HG03457 (cell line): ENCODE measurements around the gene SH2B3.
"Not testable (repeated sequence)": the region's sequence is repeated elsewhere in the genome, so short reads cannot be mapped to it uniquely, and the experiment has no call there.

Source experiments
- ATAC-seq: cut with Tn5 transposase; IDR thresholded peaks from one replicate; pipeline ENCODE4 v1.9.1; 2021; ENCODE audit warnings: moderate number of reproducible peaks; ENCODE audit not compliant: unreplicated experiment

The SH2B3 gene

DNA sequence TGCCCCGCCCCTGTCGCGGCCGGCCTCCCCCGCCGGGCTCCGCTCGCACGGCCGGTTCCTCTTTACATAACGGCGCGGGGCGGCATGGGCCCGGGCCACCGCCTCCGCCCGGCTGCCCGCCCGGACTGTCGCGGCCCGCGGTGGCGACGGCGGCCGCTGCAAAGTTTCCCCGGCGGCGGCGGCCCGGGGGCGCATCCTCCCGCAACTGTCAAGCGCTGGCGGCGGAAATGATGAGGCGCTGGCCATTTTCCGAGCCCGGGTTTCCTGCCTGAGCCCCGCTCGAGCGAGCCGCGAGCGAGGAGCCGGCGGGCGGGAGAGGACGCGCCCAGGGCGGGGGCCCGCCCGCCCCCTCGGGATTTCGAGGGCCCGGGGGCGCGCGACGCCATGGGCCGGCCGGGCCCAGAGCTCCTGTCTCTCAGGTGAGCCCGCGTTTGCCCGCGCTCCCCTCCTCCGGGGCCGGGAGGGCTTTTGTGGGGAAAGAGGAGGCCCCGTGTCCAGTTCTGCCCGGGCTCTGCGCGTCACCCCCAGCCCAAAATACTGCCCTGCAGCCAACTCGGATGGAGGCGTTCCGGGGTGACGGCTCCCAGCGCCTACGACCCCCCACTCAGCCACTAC is at the start of gene SH2B3:
Gene SH2B3, plus strand, starts transcription at position 65 of the 615 bp plus-strand sequence. CDS start 12,223 bp downstream, outside the sequence.
- ATAC-seq, result no peak

DNA sequence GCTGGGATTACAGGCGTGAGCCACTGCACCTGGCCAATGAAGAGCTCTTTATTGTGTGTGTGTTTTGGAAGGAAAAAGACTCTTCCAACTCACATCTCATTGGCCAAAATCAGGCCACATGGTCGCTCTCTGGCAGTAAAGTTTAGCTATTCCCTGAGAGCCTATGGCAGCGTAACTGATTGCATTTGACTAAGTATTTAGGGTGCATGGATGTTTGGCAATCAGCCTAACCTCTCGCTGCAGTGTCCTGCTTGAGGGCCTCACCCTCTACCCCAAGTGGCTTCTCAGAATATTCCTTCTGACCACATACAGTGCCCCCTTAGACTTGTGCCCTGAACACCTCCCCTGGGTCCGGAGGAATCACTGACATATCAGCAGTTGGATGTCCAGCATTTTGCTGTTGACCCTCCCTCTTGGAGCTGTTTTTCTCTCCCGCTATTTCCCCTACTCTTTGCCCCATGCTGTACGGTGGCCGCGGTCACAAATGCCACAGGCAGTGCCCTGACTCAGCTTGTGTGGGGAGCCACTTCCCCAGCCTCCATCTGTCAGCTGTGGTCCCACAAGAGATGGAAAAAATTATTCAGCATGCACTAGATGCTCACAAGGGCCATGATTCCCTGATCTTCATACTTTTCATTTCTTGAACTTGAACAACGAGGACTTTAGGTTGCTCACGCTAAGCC is 46.4 kb upstream of the SH2B3 start:
- ATAC-seq, result no peak

DNA sequence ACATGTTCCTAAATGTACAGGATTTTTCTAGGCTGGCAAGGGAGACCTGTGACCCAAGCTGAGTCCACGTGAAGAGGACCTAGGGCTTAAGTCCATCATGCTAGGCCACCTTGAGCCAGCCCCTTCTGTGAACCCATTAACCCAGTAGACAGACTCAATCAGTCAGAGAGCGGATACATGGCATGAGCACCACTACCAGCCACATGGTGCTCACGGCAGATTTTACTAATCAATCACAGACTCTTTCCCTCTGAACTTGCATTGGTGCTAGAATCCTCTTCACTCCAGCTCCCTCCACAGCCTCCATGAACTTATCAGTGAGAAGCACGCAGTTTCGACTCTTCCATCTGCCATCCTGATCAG is 45.8 kb upstream of the SH2B3 start:
- ATAC-seq, result no peak

DNA sequence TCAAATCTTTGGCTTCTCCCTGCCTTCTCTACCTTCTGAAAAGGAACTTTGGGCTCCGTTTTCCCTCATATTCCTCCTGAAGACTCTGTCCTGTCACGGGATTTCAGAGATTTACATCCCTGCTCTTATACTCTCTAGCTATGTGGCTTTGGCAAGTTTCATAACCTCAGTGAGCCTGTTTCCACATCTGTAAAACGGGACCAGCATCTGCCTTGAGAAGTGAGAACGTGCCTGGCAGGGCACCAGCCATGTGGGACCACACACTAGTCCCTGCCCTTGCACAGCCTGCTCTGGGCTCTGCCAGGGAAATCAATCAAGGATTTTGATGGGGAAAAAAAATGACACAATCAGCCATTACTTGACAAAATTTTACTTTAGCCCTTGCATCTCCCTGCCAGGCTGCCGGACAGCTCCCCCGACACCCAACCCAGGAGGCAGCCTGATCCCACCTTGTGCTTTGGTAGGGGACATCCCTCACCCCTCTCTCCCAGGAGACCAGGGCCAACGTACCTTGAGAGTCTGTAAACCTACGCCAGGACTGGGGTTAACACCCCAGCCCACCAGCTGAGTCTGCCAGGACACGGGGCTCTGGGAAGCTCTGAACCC is 45.3 kb upstream of the SH2B3 start:
- no peak for ATAC-seq

DNA sequence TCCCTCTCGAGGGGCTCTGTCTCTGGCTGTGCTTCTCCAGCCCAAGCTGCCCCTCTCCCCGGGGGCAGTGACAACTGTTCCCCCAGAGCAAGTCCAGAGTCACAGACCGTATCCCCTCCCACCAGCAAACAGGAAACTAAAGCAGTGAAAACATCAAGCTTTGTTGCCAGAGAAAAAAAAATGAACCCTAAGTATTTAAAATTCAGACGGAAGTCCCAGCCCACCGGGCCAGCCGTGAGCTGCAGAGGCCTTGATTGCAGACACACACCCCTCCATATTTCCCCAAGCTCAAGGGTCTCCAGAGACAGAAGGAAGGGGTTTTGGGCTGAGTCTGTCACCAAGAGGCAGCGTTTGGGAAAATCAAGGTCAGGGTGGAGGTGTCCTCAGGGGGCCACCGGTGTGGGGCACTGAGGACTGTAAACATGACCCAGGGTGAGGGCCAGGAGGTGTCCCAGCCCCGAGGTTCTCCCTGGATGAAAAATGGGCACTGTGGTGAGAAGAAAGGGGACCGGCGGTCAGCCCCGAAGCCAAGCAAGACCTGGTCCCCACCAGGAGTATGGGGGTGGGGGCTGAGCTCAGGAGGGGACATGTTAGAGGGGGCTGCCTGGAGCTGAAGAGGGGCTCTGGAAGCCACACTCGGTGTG is 44.5 kb upstream of the SH2B3 start:
- ATAC-seq, result no peak

DNA sequence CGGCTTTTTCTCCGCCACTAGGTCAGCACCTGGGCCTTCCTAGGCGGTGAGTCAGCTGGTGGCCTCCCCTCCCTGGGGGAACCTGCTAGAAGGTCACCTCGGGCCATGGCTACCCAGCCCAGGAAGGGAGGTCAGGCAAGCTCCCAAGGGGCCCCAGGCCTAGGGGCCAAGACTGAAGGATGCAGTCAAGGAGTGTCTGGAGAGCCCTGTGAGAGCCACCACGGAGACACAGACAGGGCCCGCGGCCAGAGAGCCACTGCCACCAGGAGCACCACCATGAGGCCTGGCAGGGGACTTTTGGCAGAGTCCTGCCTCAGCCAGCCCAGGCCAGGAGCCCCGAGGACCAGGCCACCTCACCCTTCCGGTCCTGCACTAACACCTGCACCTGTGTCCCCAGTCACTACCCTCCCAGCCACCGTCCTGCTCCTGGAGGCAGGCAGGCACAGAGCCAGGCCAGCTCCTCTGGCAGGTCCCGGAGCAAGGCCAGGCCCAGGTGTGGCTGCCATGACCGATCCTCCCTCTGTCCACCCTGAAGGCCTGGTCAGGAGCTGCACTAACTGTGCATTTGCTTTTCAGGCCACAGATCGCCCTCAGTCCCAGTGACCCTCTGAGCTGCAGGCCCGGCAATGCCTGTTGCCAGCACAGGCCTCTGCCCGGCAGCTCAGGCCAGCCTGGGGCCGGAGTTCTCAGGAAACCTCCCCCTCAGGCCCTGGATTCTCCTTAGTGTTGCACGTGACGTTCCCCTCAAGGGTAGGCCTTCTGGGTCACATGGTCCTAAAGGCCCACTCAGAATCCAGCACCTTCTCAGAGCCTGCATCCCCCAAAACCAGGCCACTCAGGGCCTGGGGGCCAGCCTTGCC is 43.8 kb upstream of the SH2B3 start:
- no peak for ATAC-seq

DNA sequence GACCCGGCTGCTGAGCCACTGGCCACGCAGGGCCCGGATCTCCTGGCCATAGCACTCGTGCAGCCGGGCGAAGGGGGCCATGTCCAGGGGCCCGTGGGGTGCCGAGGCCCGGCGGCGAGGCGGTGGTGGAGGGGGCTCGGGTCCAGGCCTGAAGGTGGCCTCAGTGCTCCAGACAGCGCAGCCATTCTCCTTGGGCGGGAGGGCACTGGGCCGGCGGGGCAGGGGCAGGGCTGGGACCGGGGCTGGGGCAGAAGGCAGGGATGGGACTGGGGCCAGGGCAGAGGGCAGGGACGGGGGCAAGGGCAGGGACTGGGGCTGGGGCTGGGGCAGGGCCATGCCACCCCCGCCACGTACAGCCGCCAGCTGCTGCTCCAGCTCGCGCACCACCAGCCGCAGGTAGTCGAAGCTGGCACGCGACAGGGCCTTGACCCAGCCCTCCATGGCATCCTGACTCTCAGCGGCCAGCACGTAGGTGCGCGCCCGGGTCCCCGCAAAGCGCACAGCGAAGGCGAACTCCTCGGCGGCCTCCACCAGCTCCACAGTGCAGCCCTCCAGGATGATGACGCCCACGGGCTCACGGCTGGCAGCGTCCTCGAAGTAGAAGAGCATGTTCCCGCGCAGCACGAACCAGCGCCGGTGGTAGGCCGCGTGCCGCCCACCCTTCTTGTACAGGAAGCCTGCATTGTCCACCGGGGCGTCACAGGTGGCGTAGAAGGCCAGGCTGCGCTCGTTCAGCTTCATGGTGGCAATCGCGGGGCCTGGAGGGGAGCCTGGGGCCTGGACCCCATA is 42.8 kb upstream of the SH2B3 start:
- no peak for ATAC-seq

DNA sequence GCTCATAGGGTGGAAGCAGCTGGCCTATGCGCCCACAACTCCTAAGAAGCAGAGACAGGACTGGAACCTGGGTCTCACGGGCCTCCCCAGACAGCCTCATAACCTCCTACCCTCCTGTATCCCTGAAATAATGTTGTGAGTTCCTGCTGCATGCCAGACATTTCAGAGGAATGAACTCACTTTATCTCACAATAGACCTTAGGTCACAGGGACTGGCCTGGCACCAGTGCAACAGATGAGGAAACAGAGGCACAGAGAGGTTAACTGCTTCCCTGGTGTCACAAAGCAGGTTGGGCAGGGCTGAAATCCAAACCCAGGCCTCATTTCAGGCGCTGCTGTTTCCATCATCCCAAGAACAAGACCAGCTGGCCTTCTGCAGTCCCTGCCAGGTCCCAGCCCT is 42.1 kb upstream of the SH2B3 start:
- ATAC-seq, result no peak

DNA sequence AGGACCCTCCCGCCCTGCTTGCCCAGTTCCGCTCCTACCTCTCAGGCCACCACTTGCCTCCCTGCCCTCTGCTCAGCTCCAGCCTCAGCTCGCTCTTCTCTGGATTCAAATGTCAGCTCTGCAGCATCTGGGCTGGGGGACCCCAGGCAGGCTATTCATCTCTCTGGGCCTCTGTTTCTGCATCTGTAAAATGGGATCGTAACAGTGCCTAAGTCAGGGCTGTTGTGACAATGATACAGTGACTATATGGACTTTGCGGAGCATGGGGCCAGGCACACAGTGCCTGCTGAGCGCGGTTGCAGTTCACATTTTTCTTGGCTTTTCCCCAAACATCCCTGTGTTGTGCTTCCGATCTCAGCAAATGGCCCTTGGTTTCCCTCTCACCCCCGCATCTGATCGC is 39.6 kb upstream of the SH2B3 start:
- no peak for ATAC-seq

DNA sequence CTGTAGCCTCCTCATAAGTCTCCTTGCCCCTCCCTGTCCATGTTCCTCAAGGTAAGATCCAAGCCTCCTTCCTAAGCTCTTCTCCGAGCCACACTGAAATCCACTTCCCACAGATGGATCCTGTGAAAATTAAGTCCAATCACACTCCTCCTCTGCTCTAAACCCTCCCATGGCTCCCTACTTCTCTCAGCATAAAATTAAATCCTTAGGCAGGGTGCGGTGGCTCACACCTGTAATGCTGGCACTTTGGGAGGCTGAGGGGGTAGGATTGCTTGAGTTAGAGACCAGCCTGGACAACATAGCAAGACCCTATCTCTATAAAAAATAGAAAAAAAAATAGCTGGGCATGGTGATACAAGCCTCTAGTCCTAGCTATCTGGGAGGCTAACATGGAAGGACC is 39.1 kb upstream of the SH2B3 start:
- no peak for ATAC-seq

DNA sequence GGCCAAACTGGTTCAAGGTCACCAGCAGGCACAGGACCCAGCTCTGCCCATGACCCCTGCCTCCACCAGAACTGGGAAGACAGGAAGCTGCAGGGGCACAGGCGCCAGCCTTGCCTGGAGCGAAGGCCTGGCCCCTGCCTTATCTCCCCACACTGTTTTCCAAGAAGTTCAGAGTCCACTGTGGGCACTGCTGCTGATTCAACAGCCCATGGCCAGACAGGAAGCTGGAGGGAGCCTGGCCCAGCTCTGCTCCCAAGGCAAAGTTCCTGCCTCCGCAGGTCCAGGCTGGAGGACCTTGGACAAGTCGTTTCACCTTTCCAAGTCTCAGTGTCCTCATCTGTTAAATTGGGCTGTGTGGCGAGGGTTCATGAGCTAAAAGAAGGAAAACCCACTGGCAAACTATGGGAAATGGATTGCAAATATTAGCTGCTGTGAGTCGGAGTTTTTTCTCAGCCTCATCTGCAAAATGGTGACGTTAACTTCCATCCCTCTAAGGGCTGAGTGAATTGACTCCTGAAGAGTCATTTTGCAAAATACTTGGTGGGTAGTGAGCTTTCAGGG is 38.0 kb upstream of the SH2B3 start:
- ATAC-seq, result no peak

DNA sequence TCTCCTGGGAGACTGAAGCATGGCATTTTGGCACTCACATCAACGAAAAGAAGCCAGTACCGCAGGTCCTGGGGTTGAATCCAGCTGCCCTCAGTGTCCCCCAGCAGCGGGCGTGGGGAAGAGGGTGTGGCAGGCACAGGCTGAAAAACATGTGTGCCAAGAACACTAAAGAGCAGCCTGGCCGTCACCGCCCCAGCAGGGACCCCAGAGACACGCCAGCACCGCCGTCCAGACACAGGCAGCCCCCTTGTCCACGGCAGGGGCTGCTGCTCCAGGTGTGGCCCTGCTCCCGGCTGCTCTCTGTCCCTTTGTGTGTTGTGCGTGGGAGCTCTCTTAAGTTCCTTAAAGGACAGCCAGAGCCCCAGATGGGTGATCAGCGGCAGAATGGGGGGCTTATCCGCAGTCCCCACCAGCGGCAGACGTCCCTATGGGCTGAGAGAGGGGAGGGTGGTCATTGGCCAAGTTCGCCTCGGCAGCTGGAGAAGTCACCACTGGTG is 37.4 kb upstream of the SH2B3 start:
- ATAC-seq, result no peak

DNA sequence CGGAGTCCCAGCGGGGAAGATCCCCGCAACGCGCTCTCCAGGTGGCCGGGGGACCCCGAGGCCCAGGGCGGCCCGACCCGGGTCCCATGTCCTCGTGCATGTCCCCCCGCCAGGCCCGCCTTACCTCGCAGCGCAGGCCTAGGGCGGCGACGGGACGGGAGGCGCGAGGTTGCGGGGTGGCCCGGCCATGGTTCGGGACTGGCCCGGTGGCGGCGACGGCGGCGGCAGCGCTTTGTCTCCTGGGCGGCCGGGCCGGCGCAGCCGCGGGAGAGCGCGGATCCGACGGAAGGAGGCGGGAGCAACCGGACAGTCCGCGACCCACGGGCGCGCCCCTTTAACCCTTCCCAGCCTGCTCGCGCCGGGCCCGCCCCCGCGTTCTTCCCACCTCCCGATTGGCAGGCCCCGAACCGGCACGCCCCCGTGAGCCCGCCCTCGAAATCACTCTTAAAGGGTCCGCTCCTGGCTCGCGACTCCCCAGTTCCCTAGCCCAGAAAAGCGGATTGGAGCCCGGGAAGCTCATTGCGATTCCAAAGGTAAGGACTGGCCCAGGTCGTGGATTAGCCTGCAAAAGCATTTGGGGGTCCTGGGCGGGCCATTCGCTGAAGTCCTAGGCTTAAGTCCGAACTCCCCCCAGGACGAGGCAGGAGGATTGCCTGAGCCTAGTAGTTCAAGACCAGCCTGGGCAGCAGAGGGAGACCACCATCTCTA is 36.8 kb upstream of the SH2B3 start, which contains the start of gene PHETA1:
Gene PHETA1, minus strand, starts transcription at position 308 of the 708 bp plus-strand sequence. CDS start 5,668 bp downstream, outside the sequence.
- ATAC-seq, result peak; percentile 80

DNA sequence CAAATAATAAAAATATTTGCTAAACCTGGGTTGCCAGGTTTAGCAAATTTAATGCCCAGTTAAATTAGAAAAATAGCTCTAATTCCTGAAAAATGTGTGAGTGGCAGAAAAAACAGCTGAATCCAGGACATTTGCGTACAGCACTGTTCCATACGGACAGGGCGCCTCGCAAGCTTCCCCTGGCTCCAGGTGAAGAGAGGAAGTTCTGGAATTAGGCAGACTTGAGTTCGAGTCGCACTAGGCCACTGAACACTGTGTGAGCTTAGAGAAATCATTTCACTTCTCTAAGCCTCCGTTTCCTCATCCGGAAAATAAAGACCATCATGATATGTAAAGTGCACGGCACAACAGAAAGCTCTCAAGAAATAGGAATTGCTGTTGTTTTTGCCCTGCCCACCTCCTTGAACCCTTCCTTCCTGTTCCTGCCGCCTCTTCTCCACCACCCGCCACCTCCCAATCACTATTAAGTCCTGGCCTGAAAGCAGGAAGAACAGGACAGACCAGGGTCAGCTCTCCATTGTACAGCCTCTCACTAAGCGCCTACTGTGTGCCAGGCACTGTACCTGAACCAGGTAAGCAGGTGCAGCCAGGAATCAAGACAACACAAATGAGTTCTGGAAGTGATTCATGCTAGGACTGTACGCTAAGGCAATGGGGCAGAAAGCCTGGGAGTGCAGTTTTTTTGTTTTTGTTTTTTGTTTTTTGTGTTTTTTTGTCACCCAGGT is 36.1 kb upstream of the SH2B3 start:
- ATAC-seq, result no peak

DNA sequence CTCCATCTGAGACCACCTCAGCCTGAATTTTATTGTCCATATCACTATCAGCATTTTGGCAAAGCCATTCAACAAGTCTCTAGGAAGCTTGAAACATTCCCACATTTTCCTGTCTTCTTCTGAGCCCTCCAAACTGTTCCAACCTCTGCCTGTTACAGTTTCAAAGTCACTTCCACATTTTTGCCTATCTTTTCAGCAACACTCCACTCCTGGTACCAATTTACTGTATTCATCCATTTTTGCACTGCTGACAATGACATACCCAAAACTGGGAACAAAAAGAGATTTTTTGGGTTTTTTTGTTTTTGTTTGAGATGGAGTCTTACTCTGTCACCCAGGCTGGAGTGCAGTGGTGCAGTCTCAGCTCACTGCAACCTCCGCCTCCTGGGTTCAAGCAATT is 32.5 kb upstream of the SH2B3 start:
- ATAC-seq, result not testable (repeated sequence)

DNA sequence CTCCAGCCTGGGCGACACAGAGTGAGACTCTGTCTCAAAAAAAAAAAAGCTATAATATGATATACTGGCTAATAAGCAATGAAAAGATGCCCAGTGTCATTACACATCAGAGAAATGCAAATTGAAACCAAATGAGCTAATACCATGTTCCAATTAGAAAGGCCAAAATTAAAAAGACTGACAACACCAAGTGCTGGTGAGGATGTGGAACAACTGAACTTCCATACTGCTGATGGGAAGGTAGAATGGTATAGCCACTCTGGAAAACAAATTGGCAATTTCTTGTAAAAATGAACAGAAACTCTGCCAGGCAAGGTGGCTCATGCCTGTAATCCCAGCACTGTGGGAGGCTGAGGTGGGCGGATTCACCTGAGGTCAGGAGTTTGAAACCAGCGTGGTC is 28.3 kb upstream of the SH2B3 start:
- no peak for ATAC-seq

DNA sequence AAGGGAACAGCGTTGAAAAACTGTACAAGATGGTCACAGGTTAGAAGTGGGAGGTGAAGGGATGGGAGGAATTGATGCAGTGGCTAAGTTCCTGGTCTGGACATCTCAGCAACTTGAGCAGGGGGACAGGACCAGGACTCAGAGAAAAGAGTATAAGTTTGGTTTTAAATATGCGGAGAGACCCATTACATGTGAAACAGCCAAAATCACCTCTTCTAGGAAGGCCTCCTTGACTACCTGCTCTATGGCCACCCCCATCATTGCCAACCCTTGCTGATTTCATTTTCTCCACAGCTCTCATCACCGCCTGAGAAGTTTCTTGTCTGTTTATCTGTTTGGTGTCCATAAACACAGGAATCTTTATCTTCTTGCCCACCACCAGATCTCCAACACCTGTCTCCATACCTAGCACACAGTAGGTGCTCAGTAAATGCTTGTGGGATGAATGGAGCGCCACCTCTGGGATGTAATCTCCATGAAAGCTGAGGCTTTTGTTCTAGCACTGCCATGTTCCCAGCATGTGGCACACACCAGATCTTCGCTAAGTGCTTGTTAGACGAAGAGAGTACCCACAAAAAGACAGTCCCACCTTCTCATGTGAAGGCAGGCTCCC is 25.7 kb upstream of the SH2B3 start:
- ATAC-seq, result no peak

DNA sequence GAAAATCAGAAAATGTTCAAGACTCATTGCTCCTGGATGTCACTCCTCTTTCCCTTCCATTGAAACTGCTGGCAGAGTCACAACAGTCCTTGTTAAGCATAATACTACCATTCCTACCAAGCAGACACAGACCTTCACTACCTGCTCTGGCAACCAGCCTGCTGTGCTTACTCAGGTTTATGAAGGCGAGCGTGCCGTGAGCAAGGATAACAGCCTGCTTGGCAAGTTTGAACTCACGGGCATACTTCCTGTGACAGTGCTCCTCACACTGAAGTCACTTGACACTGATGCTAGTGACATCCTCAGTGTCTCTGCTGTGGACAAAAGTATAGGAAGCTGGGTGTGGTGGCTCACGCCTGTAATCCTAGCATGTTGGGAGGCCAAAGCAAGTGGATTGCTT is 21.1 kb upstream of the SH2B3 start:
- no peak for ATAC-seq
